GM21390 (cell line): Measurements from ENCODE around the gene ATOH8.
"Not testable (repeated sequence)": the region's sequence is repeated elsewhere in the genome, so short reads cannot be mapped to it uniquely, and the experiment has no call there.

ENCODE experiments used
- ATAC-seq: cut with Tn5 transposase; IDR thresholded peaks from one replicate; pipeline ENCODE4 v1.9.1; 2021; ENCODE audit not compliant: unreplicated experiment

ATOH8 gene

DNA sequence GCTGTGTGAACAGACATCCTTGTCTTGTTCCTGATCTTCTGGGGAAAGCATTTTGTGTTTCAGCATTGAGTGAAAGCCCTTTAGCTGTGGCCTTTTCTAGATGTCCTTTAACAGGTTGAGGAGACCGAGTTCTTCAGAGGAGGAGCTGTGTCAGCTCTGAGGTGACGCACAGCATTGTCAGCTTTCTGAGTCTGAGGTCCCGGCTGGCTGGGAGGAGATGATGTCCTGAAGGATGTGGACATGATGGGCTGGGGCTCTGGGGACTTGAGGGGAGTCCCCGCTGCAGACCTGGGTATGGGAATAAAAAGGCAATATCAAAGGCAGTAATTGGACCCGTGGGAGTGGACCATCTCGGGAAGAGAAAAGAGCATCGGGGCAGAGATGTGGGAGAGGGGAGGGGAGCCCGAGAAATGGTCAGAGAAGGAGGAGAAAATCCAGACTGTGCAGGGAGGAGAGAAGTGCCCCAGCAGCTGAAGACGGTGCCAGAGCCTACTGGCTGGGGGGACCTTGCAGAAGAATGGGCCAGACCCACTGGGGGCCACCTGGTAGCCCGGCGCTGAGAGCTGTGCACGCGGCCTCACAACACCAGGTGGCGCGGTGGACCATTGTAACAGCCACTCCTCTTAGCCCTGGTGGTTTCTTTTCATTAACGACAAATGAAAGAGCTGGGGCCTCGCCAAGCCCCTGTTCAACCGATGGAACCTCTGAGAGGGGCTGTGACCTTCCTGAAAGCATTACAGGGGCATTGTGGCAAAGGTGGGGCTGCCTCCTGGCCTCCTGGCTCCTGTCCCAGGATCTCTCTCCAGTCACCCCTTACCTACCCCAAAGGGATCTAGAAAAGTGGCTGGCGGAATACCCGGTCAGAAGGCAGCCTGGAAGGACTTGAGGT is 73.4 kb downstream of the ATOH8 start:
- no peak for ATAC-seq

DNA sequence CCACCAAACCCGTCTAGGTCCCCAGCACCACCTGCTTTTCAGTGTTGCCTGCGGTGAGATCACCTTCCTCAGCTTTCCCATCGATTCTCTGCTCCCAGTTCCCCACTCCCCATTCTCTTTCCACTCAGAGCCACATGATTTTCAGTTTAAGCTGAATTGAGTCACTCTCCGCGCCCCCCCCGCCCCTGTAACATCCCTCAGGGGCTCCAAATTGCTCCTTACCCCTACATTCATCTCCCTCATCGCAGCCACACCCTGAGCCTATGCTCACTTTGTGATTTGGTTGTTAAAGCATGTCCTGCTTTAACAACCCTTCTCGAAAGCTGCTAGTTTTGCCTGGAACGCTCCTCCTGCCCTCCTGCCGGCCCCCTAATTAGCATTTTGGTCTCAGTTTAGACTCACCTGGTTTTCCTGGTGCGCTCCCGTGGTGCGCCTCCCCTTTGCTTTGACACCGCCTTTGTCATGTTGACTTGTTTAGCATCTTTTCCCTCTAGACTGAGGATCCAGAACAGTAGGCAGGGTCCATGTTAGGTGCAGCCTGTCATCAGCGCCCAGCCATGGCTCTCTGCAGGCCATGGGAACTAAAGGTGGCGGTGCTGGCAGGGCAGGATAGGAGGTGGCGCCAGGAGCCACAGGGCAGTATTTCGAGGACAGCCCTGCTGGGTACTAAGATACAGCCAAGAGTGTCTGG is 74.2 kb downstream of the ATOH8 start:
- no peak for ATAC-seq

- ATAC-seq = no peak
Observed at GRCh38 chr2:85828725-85829124, 74.9 kb downstream of the ATOH8 start.

- ATAC-seq = not testable (repeated sequence)
Observed at GRCh38 chr2:85829394-85829793, 75.6 kb downstream of the ATOH8 start.

- no peak for ATAC-seq
Observed at GRCh38 chr2:85830645-85831044, 76.9 kb downstream of the ATOH8 start.

DNA sequence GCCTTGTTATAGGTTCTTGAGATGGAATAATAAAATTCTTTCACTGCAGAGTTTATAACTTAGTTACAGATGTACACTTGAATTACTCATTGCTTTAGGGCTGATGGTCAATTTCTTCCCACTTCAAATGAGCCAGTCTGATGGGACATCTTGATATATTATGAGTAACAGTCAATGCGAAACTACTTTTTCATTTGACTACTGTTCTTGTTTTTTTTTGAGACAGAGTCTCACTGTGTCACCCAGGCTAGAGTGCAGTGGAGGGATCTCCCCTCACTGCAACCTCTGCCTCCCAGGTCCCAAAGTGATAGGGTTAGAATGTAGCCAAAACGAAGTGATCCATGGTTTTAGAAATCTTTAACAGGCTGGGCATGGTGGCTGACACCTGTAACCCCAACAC is 77.9 kb downstream of the ATOH8 start:
- ATAC-seq = no peak

DNA sequence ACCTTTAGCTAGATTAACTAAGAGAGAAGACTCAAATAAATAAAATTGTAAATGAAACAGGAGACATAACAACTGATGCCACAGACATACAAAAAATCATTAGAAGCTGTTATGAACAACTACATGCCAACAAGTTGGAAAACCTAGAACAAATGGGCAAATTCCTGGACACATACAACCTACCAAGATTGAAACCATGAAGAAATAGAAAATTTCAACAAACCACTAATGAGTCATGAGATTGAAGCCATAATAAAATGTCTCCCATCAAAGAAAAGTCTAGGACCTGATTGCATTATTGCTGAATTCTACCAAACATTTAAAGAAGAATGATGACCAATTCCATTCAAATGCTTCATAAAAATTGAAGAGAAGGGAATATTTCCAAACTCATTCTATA is 80.7 kb downstream of the ATOH8 start:
- ATAC-seq = no peak
